Ovary (tissue), 3 donors: Measurements from ENCODE around the gene CSHL1.
"Not testable (repeated sequence)": the region's sequence is repeated elsewhere in the genome, so short reads cannot be mapped to it uniquely, and the experiment has no call there.

Source experiments
- EP300 ChIP-seq: sonication (generic); formaldehyde crosslinking; IDR thresholded peaks from one replicate; pipeline ENCODE4 v1.6.1; 2017; ENCODE audit warnings: antibody characterized with exemption
- TF ChIP-seq, protein P1 (sequence below), 3 donors: fragments of 450-650 bp in 2 of 3; fragments of 200-600 bp in 1 of 3; IDR thresholded peaks; one replicate each; pipeline versions ENCODE4 v1.5.1 to v1.8.0; 2016 to 2022; ENCODE audit warnings: antibody characterized with exemption in 3 of 3, mild to moderate bottlenecking in 1 of 3
- donor health status: DM: no; HTN: no; CAD: no.

GRCh38 chr17:63874061-63874626 is 36.9 kb downstream of the CSHL1 start:
- TF ChIP-seq EP300: not testable (repeated sequence)
- TF ChIP-seq, protein P1, sequence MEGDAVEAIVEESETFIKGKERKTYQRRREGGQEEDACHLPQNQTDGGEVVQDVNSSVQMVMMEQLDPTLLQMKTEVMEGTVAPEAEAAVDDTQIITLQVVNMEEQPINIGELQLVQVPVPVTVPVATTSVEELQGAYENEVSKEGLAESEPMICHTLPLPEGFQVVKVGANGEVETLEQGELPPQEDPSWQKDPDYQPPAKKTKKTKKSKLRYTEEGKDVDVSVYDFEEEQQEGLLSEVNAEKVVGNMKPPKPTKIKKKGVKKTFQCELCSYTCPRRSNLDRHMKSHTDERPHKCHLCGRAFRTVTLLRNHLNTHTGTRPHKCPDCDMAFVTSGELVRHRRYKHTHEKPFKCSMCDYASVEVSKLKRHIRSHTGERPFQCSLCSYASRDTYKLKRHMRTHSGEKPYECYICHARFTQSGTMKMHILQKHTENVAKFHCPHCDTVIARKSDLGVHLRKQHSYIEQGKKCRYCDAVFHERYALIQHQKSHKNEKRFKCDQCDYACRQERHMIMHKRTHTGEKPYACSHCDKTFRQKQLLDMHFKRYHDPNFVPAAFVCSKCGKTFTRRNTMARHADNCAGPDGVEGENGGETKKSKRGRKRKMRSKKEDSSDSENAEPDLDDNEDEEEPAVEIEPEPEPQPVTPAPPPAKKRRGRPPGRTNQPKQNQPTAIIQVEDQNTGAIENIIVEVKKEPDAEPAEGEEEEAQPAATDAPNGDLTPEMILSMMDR (IDR thresholded peaks at IDR 0.05): not testable (repeated sequence)
